Tibial artery (tissue), 4 donors: Measurements from ENCODE around the gene UBALD1.

Experiments
- DNase-seq, 2 donors: peaks; one replicate each; pipeline ENCODE4 v3.0.0-alpha.2; 2019
- H3K27ac ChIP-seq, 2 donors: fragments of 200-600 bp; sonication (generic) in 1 of 2; 1 replicate in 1 of 2; 2 replicates in 1 of 2; pipeline ENCODE4 v1.5.1; 2018 to 2019; ENCODE audit warnings: mild to moderate bottlenecking in 1 of 2
- H3K27me3 ChIP-seq, 2 donors: fragments of 200-600 bp; sonication (generic) in 1 of 2; one replicate each; pipeline versions ENCODE4 v1.5.1 to v1.6.0; 2016 to 2019
- H3K36me3 ChIP-seq, 3 donors: fragments of 200-600 bp; sonication (generic) in 2 of 3; one replicate each; pipeline ENCODE4 v1.5.1; 2016 to 2019; ENCODE audit warnings: mild to moderate bottlenecking in 2 of 3
- H3K4me1 ChIP-seq, 4 donors: fragments of 200-600 bp; sonication (generic) in 2 of 4; 1 replicate in 3 of 4; 2 replicates in 1 of 4; pipeline ENCODE4 v1.5.1; 2016 to 2019
- H3K4me3 ChIP-seq, 2 donors: fragments of 200-600 bp; sonication (generic) in 1 of 2; 1 replicate in 1 of 2; 2 replicates in 1 of 2; pipeline ENCODE4 v1.5.1; 2018 to 2019; ENCODE audit warnings: mild to moderate bottlenecking in 2 of 2
- H3K9me3 ChIP-seq, 3 donors: fragments of 200-600 bp; sonication (generic) in 1 of 3; one replicate each; pipeline ENCODE4 v1.5.1; 2016 to 2019
- intact Hi-C: fragments of 100-400 bp; cut with DNase I; formaldehyde crosslinking; loops from one replicate; pipeline ENCODE4 v1.15.0; 2023; ENCODE audit warnings: low total_unique reads
- TF ChIP-seq, protein P1 (sequence below), 2 experiments: fragments of 200-600 bp in 1 of 2; fragments of 450-650 bp in 1 of 2; IDR thresholded peaks; one replicate each; pipeline ENCODE4 v1.5.1; 2017 to 2019; ENCODE audit warnings: antibody characterized with exemption in 2 of 2, mild to moderate bottlenecking in 1 of 2, moderate library complexity in 1 of 2

UBALD1 gene

DNA sequence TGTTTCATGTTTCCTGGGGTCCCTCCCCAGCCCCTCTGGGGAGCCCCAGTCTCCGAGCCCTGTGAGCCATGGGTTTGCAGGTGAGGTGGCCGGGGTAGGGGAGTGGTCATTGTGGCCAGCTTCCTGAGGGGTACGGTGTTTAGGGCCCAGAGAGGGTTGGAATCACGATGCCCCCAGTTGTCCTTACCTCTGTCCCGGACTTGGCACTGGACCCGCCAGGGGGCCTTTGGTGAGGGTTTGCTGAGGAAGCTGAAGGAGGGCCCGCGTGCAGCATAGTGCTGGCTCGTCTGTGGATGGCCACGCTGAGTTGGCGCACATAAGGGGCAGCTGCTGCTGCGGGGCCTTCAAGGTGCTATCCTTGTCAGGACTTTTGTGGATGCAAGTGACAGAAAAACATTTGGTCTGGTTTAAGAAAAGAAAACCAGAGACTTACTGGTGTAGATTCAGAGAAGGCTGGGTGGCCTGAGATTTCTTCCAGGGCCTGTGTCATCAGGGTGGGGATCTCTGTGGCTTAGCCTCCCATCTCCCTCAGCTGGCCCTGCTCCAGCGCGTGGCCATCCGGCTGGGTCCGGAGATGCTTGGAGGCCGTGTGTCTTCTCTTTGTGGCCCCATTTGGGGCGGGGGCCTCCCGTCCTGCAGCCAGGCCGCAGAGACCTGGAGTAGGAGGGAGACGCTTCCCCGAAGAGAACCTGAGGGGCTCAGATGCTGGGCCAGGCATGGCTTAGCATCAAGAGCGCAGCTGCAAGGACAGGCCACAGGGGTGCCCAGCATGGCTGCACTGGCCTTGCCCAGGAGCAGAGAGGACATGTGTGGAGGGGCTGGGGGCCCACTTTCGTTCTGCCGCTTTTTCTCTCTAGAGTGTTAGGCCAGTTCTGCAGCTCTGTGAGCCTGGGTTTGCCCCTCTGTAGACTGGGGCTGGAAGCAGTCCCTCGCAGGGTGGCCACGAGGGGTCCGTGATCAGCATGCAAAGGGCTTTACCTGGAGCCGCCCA lies 45.0 kb upstream of the UBALD1 start:
- no peak overlapping the region for H3K27ac ChIP-seq
- intact Hi-C loops, result no loop called here
- no peak overlapping the region for H3K4me3 ChIP-seq
- TF ChIP-seq, protein P1, sequence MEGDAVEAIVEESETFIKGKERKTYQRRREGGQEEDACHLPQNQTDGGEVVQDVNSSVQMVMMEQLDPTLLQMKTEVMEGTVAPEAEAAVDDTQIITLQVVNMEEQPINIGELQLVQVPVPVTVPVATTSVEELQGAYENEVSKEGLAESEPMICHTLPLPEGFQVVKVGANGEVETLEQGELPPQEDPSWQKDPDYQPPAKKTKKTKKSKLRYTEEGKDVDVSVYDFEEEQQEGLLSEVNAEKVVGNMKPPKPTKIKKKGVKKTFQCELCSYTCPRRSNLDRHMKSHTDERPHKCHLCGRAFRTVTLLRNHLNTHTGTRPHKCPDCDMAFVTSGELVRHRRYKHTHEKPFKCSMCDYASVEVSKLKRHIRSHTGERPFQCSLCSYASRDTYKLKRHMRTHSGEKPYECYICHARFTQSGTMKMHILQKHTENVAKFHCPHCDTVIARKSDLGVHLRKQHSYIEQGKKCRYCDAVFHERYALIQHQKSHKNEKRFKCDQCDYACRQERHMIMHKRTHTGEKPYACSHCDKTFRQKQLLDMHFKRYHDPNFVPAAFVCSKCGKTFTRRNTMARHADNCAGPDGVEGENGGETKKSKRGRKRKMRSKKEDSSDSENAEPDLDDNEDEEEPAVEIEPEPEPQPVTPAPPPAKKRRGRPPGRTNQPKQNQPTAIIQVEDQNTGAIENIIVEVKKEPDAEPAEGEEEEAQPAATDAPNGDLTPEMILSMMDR (IDR thresholded peaks at IDR 0.05), result no peak
- H3K9me3 ChIP-seq, result no peaks in the 10 kb centered on the region
- DNase-seq, result no peak
- H3K27me3 ChIP-seq, result no peaks in the 10 kb centered on the region
- H3K4me1 ChIP-seq, result peaks cover 0 to 21% (median 5%) of the 10 kb centered on the region in 4 donors
- H3K36me3 ChIP-seq, result peaks cover 19 to 79% (median 51%) of the 10 kb centered on the region in 3 donors

DNA sequence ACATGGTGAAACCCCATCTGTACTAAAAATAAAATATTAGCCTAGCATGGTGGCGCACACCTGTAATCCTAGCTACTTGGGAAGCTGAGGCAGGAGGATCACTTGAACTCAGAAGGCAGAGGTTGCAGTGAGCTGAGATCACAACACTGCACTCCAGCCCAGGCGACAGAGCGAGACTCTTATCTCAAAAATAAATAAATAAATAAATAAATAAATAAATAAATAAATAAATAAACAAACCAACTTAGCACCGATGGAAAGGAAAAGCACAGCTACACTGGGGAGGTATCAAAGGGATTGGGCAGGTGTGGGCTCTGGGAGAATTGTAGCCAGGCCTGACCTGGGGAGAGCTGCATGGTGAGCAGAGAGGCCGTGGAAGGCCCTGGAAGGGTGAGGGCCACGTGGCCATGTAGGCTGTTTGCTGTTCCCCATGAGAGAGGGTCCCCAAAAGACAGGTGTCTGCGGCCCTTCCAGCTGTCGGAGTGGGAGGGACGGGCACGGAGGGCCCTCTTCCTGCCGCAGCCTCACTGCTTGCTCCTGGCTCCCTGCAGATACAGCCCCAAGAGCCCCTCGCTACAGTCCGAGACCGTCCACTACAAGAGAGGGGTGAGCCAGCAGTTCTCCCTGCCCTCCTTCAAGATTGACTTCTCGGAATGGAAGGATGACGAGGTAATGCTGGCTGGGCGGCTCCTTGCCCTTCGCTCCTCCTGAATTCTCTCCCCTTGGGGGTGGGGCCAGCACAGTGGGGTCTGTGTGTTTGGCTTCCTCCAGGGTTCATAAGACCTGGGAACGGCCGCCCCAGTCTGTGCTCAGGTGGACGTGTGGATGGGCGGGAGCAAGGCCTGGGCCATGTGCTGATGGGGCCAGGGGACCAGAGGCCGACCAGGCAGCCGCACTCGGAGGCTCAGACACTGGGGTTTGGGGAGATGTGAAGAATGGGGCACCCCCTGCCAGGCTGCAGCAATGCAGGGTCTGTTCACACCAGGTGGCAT lies 42.3 kb upstream of the UBALD1 start:
- Histone ChIP-seq H3K4me1 (peaks cover 0 to 14% (median 5%) of the 10 kb centered on the region in 4 donors), H3K27ac (no peak overlapping the region), H3K36me3 (peaks cover 37 to 84% (median 77%) of the 10 kb centered on the region in 3 donors), H3K4me3 (no peak overlapping the region), H3K9me3 (no peaks in the 10 kb centered on the region), H3K27me3 (no peaks in the 10 kb centered on the region)
- TF ChIP-seq, protein P1 (IDR thresholded peaks at IDR 0.05), result no peak
- intact Hi-C loops, result no loop called here
- no peak for DNase-seq

DNA sequence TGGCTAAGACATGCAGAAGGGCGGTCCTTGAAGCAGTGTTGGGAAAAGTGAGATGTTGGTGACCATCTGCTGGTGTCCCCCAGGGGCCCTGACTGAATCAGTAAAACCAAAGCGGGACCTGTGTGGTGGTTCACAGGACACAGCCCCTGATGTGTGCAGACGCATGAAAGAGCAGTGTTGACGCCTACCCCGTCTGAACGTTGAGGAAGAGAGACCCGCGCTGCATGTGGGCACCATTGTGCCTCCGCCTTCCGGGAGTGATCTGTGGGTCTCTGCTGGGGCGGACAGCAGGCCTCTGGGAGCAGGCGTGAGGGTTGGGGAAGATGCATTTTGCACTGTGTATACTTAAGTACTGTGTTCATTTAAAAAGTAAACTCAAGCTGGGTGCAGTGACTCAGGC lies 41.5 kb upstream of the UBALD1 start:
- H3K9me3 ChIP-seq, result no peaks in the 10 kb centered on the region
- DNase-seq, result no peak
- H3K27me3 ChIP-seq, result no peaks in the 10 kb centered on the region
- intact Hi-C loops, result no loop called here
- H3K4me3 ChIP-seq, result no peak overlapping the region
- TF ChIP-seq, protein P1 (IDR thresholded peaks at IDR 0.05), result no peak
- peaks cover 43 to 92% (median 85%) of the 10 kb centered on the region in 3 donors for H3K36me3 ChIP-seq
- H3K4me1 ChIP-seq, result peaks cover 0 to 14% (median 5%) of the 10 kb centered on the region in 4 donors
- H3K27ac ChIP-seq, result no peak overlapping the region

DNA sequence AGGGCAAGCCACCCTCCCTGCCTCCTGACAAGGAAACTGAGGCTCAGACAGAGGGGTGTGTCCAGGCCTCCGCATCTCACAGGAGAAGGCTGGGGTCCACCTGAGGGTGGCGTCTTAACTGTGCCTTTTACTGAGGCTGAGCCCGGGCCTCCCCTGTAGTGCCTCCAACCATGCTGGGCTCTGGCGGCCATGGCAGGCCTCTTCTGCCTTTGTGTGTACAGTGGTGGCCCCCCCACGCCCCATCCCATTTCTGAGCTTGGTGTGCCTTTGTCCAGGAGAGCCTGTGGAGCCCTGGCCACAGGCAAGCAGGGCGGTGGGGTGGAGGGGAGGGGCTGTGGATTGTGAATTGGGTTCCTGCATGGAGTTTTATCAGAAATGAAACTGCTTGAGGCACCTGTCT lies 41.1 kb upstream of the UBALD1 start:
- Histone ChIP-seq H3K36me3 (peaks cover 47 to 96% (median 89%) of the 10 kb centered on the region in 3 donors), H3K9me3 (no peaks in the 10 kb centered on the region), H3K4me3 (no peak overlapping the region), H3K27ac (no peak overlapping the region), H3K4me1 (peaks cover 0 to 12% (median 5%) of the 10 kb centered on the region in 4 donors), H3K27me3 (no peaks in the 10 kb centered on the region)
- intact Hi-C loops, result no loop called here
- DNase-seq, result no peak
- TF ChIP-seq, protein P1 (IDR thresholded peaks at IDR 0.05), result no peak

DNA sequence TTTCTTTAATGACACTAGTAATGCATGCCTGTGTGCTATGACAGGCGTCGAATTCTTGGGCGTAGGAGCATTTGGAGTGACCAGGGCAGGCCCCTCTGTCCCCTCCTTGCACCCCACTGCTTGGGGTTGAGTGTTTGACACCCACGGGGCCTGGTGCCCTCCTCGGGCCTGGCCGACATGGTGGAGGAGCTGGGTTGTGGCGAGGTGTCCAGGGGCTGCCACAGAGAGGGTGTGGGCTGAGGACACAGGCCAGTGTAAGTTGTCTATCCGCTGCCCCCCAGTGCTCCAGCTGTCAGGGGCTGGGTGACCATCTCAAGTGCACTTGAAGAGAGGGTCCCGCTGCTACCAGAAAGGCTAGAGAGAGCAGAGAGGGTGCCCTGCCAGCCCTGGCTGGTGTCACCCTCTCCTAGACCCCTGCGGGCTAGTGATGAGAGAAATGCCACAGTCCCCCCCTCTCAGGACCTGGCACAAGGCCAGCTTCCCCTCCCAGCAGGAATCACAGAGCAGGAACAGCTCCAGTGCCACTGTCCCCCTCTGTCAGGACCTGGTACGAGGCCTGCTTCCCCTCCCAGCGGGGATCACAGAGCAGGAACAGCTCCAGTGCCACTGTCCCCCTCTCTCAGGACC lies 40.4 kb upstream of the UBALD1 start:
- intact Hi-C loops, result no loop called here
- Histone ChIP-seq H3K4me1 (peaks cover 0 to 5% (median 3%) of the 10 kb centered on the region in 4 donors), H3K36me3 (peaks cover 50 to 97% (median 93%) of the 10 kb centered on the region in 3 donors), H3K27ac (no peak overlapping the region), H3K9me3 (no peaks in the 10 kb centered on the region), H3K27me3 (no peaks in the 10 kb centered on the region), H3K4me3 (no peak overlapping the region)
- no peak for DNase-seq
- TF ChIP-seq, protein P1 (IDR thresholded peaks at IDR 0.05), result no peak
